ENCODE measurements around the gene RPE65. TPM values are rescaled to one million over a fixed set of nuclear protein-coding genes. Genes with fewer than 3 reads are reported as not detected.

Gene RPE65
- total and polyA plus RNA-seq, 11 donors: not detected

- Histone ChIP-seq H3K9me3 (no peaks in the 10 kb centered on the region), H3K27ac (no peak overlapping the region), H3K4me3 (no peak overlapping the region), H3K4me1 (no peaks in the 10 kb centered on the region), H3K27me3 (no peaks in the 10 kb centered on the region), H3K36me3 (peaks cover 0 to 6% (median 0%) of the 10 kb centered on the region in 9 donors)
- no peak for DNase-seq
- intact Hi-C loops (cut with DNase I): no loop called here
- whole genome bisulfite sequencing, 4 donors: 55 to 72% (median 68%) methylated on average over 3 of the region's 3 CpGs
- TF ChIP-seq POLR2A (IDR thresholded peaks at IDR 0.05) (no peak), CTCF (IDR thresholded peaks at IDR 0.05) (no peak)
- ATAC-seq: no peak
Observed at GRCh38 chr1:68485431-68486022, 35.8 kb upstream of the RPE65 start.

GRCh38 chr1:68484618-68485017, 34.9 kb upstream of the RPE65 start:
- no peaks in the 10 kb centered on the region for H3K27me3 ChIP-seq
- H3K27ac ChIP-seq: no peak overlapping the region
- peaks cover 0 to 6% (median 0%) of the 10 kb centered on the region in 9 donors for H3K36me3 ChIP-seq
- no peak for DNase-seq
- H3K9me3 ChIP-seq: no peaks in the 10 kb centered on the region
- WGBS, 4 donors: 96 to 100% (median 97%) methylated on average over 1 of the region's 1 CpG
- intact Hi-C loops (cut with DNase I): no loop called here
- ATAC-seq: no peak
- H3K4me3 ChIP-seq: no peak overlapping the region
- TF ChIP-seq CTCF (IDR thresholded peaks at IDR 0.05) (no peak), POLR2A (IDR thresholded peaks at IDR 0.05) (no peak)
- H3K4me1 ChIP-seq: no peaks in the 10 kb centered on the region

- Histone ChIP-seq H3K27me3 (no peaks in the 10 kb centered on the region), H3K27ac (no peak overlapping the region), H3K9me3 (no peaks in the 10 kb centered on the region), H3K4me1 (no peaks in the 10 kb centered on the region), H3K4me3 (no peak overlapping the region), H3K36me3 (peaks cover 0 to 11% (median 0%) of the 10 kb centered on the region in 9 donors)
- no peak for DNase-seq
- intact Hi-C loops (cut with DNase I): no loop called here
- no peak for ATAC-seq
- no peak for TF ChIP-seq CTCF (IDR thresholded peaks at IDR 0.05)
- no peak for TF ChIP-seq POLR2A (IDR thresholded peaks at IDR 0.05)
- WGBS, 4 donors: 95 to 97% (median 96%) methylated on average over 3 of the region's 3 CpGs
Observed at GRCh38 chr1:68481041-68481440, 31.3 kb upstream of the RPE65 start.

GRCh38 chr1:68479501-68479900, 29.7 kb upstream of the RPE65 start:
- WGBS, 4 donors: 95 to 100% (median 99%) methylated on average over 2 of the region's 2 CpGs
- Histone ChIP-seq H3K9me3 (no peaks in the 10 kb centered on the region), H3K27me3 (no peaks in the 10 kb centered on the region), H3K4me3 (no peak overlapping the region), H3K36me3 (peaks cover 0 to 11% (median 0%) of the 10 kb centered on the region in 9 donors), H3K4me1 (no peaks in the 10 kb centered on the region), H3K27ac (no peak overlapping the region)
- TF ChIP-seq CTCF (IDR thresholded peaks at IDR 0.05): no peak
- no peak for TF ChIP-seq POLR2A (IDR thresholded peaks at IDR 0.05)
- no peak for DNase-seq
- intact Hi-C loops (cut with DNase I): loop anchor here in 3 of 10 donors (10.0 kb wide), 2 partner anchors 115 to 1245 kb away; no protein-coding TSS in a partner anchor
- ATAC-seq: no peak
